SH-SY5Y (cell line): Measurements from ENCODE around the gene FAM25A.

Experiments
- GATA2 ChIP-seq: IDR thresholded peaks from 2 replicates; pipeline ENCODE4 v1.6.1; 2011; ENCODE audit warnings: mild to moderate bottlenecking, low read depth, low read length
- GATA3 ChIP-seq: IDR thresholded peaks from 2 replicates; pipeline ENCODE4 v1.6.1; 2011; ENCODE audit warnings: low read depth, mild to moderate bottlenecking, low read length, moderate library complexity

- TF ChIP-seq GATA3 (no peak), GATA2 (no peak)
Measured at GRCh38 chr10:86974484-86974883, 45.6 kb upstream of the FAM25A start.
